Panc1 (cell line): ENCODE results near the gene ROMO1.
"Not testable (repeated sequence)": the region's sequence is repeated elsewhere in the genome, so short reads cannot be mapped to it uniquely, and the experiment has no call there.

Experiments used
- CTCF ChIP-seq: fragments of 450-650 bp; IDR thresholded peaks from 2 replicates; pipeline ENCODE4 v1.5.1; 2017; ENCODE audit warnings: mild to moderate bottlenecking
- POLR2AphosphoS5 ChIP-seq: IDR thresholded peaks from 2 replicates; pipeline ENCODE4 v1.6.1; 2012; ENCODE audit warnings: mild to moderate bottlenecking, low read depth, low read length, moderate library complexity

GRCh38 chr20:35723652-35724320 lies 24.6 kb downstream of the ROMO1 start:
- not testable (repeated sequence) for TF ChIP-seq CTCF, POLR2AphosphoS5
